Testis (tissue), 3 donors: Measurements from ENCODE around the gene PRSS1. TPM values are rescaled to one million over a fixed set of nuclear protein-coding genes. Genes with fewer than 3 reads are reported as not detected.
"Not testable (repeated sequence)": the region's sequence is repeated elsewhere in the genome, so short reads cannot be mapped to it uniquely, and the experiment has no call there.

ENCODE experiments used
- DNase-seq: peaks from one replicate; pipeline ENCODE4 v3.0.0-alpha.2; 2019
- H3K27ac ChIP-seq, 2 donors: fragments of 200-600 bp; sonication (generic); one replicate each; pipeline ENCODE4 v1.5.1; 2019
- H3K27me3 ChIP-seq: fragments of 200-600 bp; sonication (generic); one replicate; pipeline ENCODE4 v1.5.1; 2019
- H3K36me3 ChIP-seq: fragments of 200-600 bp; sonication (generic); one replicate; pipeline ENCODE4 v1.5.1; 2017; ENCODE audit warnings: low read depth; ENCODE audit errors: missing control alignments
- H3K4me1 ChIP-seq: fragments of 200-600 bp; sonication (generic); one replicate; pipeline ENCODE4 v1.5.1; 2019
- H3K4me3 ChIP-seq, 2 donors: fragments of 200-600 bp; sonication (generic); one replicate each; pipeline ENCODE4 v1.5.1; 2017 to 2019
- H3K9me3 ChIP-seq: fragments of 200-600 bp; sonication (generic); one replicate; pipeline ENCODE4 v1.5.1; 2017
- CTCF ChIP-seq, 3 experiments: fragments of 450-650 bp in 2 of 3; fragments of 200-600 bp in 1 of 3; sonication (generic) in 1 of 3; IDR thresholded peaks; one replicate each; pipeline ENCODE4 v1.5.1; 2016 to 2019; ENCODE audit warnings: antibody characterized with exemption in 3 of 3, mild to moderate bottlenecking in 2 of 3, moderate library complexity in 1 of 3
- POLR2A ChIP-seq: fragments of 450-650 bp; IDR thresholded peaks from one replicate; pipeline ENCODE4 v1.6.1; 2017; ENCODE audit warnings: antibody characterized with exemption, mild to moderate bottlenecking, moderate library complexity
- WGBS, 2 donors: methylation state at CpG; one replicate each; pipeline ENCODE4 v1.1.5; 2018; 5-methylcytosine and 5-hydroxymethylcytosine counted together
- intact Hi-C: fragments of 100-400 bp; cut with DNase I; formaldehyde crosslinking; loops from one replicate; pipeline ENCODE4 v1.15.1; 2023; ENCODE audit warnings: low total_unique reads
- polyA plus RNA-seq: library from polyadenylated mRNA; stranded (reverse); fragments of 350-450 nt; fragmentation: Illumina TruSeq; extraction: RNeasy Lipid Tissue Mini Kit (QIAGEN cat#74804); gene quantifications from one replicate; pipeline ENCODE4 v1.2.3, GENCODE V29; 2014; ENCODE audit warnings: low read depth, low replicate concordance; ENCODE audit not compliant: insufficient read depth
- total RNA-seq, 2 donors: library from RNA; depleted of rRNA; stranded (reverse); fragments of >200 nt; gene quantifications; one replicate each; pipeline ENCODE4 v1.2.3, GENCODE V29; 2016

PRSS1 gene
- total and polyA plus RNA-seq, 3 donors from 2014 or later = not detected

DNA sequence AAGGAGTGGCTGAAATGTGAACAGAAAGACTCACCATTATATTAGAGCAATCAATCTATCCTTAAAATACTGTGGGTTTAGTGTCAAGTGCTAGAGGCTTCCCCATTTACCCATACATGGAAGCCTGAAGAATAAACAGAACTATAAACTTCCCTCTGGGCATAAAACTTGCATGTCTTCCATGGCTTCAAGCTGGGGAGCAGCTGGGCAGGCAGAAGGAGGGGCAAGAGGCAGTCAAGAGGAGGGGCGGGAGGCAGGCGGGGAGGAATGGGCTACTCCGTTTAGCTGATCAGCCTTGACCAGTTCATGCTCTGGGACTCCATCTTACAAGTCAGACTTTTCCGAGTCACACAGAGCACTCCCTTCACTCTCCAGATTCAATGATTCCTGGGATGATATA lies 3.5 kb upstream of the PRSS1 start:
- Histone ChIP-seq H3K27ac (peak overlapping the region; percentile 37 to 53), H3K9me3 (no peaks in the 10 kb centered on the region), H3K36me3 (no peaks in the 10 kb centered on the region), H3K4me3 (no peak overlapping the region), H3K4me1 (peaks cover 46% of the 10 kb centered on the region), H3K27me3 (no peaks in the 10 kb centered on the region)
- 79 to 89% methylated on average over 4 of the region's 4 CpGs for WGBS, 2 donors
- TF ChIP-seq POLR2A (no peak), CTCF (IDR thresholded peaks at IDR 0.05) (no peak)
- no peak for DNase-seq
- intact Hi-C loops = no loop called here

GRCh38 chr7:142746264-142746663 lies 3.0 kb upstream of the PRSS1 start:
- peaks cover 41% of the 10 kb centered on the region for H3K4me1 ChIP-seq
- 71 to 84% methylated on average over 3 of the region's 3 CpGs for WGBS, 2 donors
- H3K27me3 ChIP-seq = no peaks in the 10 kb centered on the region
- no peak for DNase-seq
- intact Hi-C loops = no loop called here
- no peaks in the 10 kb centered on the region for H3K9me3 ChIP-seq
- H3K27ac ChIP-seq = peak overlapping the region; percentile 37 to 53
- H3K36me3 ChIP-seq = no peaks in the 10 kb centered on the region
- TF ChIP-seq POLR2A = no peak
- H3K4me3 ChIP-seq = no peak overlapping the region

- H3K27me3 ChIP-seq, H3K4me3 ChIP-seq, H3K27ac ChIP-seq, DNase-seq, H3K9me3 ChIP-seq, H3K36me3 ChIP-seq, intact Hi-C loops: not testable (repeated sequence)
- peaks cover 27% of the 10 kb centered on the region for H3K4me1 ChIP-seq
- WGBS, 2 donors = 89 to 97% methylated on average over 2 of the region's 2 CpGs
These were observed 862 bp upstream of the PRSS1 start for GRCh38 chr7:142748410-142748809.

DNA sequence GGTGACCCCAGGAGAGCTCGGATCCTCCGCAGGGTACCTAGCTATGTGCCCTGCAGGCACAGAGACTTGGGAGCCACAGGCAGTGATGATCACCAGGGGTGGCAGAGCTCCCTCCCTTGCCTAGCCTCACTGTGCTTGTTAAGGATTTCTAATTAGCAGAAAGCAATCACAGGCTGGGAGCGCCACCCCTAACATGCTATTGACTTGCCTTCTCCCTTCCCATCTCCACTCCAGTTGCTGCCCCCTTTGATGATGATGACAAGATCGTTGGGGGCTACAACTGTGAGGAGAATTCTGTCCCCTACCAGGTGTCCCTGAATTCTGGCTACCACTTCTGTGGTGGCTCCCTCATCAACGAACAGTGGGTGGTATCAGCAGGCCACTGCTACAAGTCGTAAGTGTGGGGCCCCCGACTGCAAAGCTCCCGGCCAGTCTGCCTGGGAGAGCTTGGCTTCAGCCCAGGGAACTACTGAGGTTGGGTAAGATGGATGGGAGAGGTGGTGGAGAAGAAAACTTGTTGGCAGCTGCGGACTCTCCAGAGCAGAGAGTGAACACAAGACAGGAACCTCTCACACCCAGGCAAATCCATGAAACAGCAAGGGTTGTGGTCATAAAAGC lies 1.2 kb downstream of the PRSS1 start:
- TF ChIP-seq CTCF (IDR thresholded peaks at IDR 0.05) (no peak), POLR2A (no peak)
- H3K27me3 ChIP-seq = no peaks in the 10 kb centered on the region
- peaks cover 15% of the 10 kb centered on the region for H3K4me1 ChIP-seq
- WGBS, 2 donors = 76 to 89% methylated on average over 9 of the region's 9 CpGs
- H3K9me3 ChIP-seq = no peaks in the 10 kb centered on the region
- DNase-seq = no peak
- H3K4me3 ChIP-seq = no peak overlapping the region
- H3K27ac ChIP-seq = no peak overlapping the region
- no peaks in the 10 kb centered on the region for H3K36me3 ChIP-seq
- intact Hi-C loops = no loop called here

GRCh38 chr7:142751526-142752175 lies 2.4 kb downstream of the PRSS1 start:
- WGBS, 2 donors = 97% methylated on average over 14 of the region's 14 CpGs
- intact Hi-C loops, DNase-seq: not testable (repeated sequence)

DNA sequence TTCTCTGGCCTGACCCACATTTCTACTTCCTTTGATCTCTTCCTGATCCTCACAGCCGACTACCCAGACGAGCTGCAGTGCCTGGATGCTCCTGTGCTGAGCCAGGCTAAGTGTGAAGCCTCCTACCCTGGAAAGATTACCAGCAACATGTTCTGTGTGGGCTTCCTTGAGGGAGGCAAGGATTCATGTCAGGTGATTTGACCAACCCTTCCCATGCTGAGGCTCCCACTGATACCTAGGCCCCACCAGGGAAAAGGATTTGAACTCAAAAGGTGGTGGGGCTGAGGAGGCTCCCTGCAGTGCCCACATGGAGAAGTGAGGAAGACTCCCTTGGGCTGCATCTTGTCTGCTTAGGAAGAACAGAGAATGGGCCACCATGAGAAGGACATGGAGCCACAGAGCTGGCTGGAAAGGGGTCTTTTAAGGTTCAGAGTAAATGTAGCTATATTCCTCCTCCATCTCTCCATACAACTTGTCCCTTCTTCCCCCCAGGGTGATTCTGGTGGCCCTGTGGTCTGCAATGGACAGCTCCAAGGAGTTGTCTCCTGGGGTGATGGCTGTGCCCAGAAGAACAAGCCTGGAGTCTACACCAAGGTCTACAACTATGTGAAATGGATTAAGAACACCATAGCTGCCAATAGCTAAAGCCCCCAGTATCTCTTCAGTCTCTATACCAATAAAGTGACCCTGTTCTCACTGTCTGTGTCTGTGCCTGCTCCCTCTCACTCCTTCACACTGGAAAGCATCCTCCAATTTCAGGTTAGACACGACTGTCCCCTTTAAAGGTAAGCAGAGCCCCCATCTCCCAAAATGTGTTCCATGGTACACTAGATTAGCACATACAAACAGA lies 3.3 kb downstream of the PRSS1 start:
- no peak for DNase-seq
- WGBS, 2 donors = 52 to 70% methylated on average over 3 of the region's 3 CpGs
- intact Hi-C loops = no loop called here
- Histone ChIP-seq H3K9me3 (no peaks in the 10 kb centered on the region), H3K4me1 (peaks cover 4% of the 10 kb centered on the region), H3K36me3 (no peaks in the 10 kb centered on the region), H3K27ac (no peak overlapping the region), H3K27me3 (no peaks in the 10 kb centered on the region), H3K4me3 (no peak overlapping the region)
- TF ChIP-seq CTCF (IDR thresholded peaks at IDR 0.05) (no peak), POLR2A (no peak)

More at GRCh38 chr7:142751526-142752175, 2.4 kb downstream of the PRSS1 start:
- H3K4me1 ChIP-seq, H3K36me3 ChIP-seq, H3K27ac ChIP-seq, H3K9me3 ChIP-seq, H3K4me3 ChIP-seq, H3K27me3 ChIP-seq: not testable (repeated sequence)
